GM19193 (cell line): ENCODE data around the gene MGAT1.

Experiments
- POLR2A ChIP-seq: IDR thresholded peaks from 4 replicates; pipeline ENCODE4 v1.6.1; 2011; ENCODE audit not compliant: insufficient read depth, insufficient read length; ENCODE audit errors: extremely low read depth

MGAT1 gene

DNA sequence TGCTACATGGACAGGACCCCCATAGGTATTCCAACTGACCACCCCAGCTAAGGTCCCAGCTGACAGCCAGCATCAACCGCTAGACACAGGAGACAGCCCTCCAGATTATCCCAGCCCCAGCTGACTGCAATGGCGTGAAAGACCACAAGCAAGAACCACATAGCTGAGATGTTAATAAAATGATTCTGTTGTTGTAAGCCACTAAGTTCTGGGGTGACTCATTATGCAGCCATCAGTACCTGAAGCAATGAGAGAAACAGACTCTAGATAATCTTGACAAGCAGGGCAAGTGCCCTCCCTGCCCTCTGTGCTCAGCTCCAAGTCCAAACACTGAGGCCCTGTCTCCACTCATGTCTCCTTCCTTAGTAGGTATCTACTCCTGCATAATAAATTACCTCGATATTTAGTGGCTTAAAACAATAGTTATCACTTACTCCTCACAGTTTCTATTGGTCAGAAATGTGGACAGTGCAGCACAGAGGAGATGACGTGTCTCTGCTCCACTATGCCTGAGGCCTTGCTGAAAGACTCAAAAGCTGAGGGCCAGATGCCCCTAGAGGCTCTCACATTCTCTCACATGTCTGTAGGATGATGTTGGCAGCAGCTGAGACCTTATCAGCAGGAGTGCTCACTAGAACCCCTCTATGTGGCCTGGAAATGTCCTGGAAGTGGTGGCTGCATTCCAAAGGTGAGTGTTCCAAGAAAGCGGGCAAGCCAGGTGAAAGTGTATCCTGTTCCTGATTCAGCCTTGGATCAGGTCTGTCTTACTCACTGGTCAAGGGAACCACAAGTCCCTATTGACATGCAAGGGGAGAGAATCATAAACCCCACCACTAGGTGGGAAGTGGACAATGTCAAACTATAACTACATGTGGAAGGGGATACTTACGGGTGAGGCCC is 2.5 kb downstream of the MGAT1 start:
- TF ChIP-seq POLR2A = no peak

DNA sequence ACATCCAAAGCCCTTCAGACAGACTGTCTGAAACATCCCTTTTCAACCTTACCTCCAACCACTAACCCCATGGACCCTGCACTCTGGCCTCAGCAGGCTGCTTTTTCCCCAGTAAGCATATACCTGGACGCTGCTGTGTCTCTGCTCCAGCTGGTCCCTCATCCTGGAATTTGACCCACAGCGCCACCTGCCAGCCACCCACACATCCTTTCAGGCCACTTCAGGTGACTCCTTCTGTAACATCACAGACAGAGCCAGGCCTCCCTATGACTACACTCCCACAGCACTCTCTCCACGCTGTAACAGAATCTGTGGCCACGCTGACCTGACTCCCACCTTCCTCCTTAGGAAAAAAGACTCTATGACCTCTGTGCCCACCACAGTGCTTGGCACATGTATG is 3.4 kb downstream of the MGAT1 start:
- no peak for TF ChIP-seq POLR2A

- no peak for TF ChIP-seq POLR2A
Measured at GRCh38 chr5:180798193-180798592, 4.4 kb downstream of the MGAT1 start.

- no peak for TF ChIP-seq POLR2A
Measured at GRCh38 chr5:180797256-180798192, 5.1 kb downstream of the MGAT1 start.

- TF ChIP-seq POLR2A = no peak
Measured at GRCh38 chr5:180795771-180796313, 6.8 kb downstream of the MGAT1 start.

GRCh38 chr5:180792965-180793287 is 9.7 kb downstream of the MGAT1 start:
- TF ChIP-seq POLR2A = no peak

- no peak for TF ChIP-seq POLR2A
Measured at GRCh38 chr5:180792287-180792964, 10.2 kb downstream of the MGAT1 start.

DNA sequence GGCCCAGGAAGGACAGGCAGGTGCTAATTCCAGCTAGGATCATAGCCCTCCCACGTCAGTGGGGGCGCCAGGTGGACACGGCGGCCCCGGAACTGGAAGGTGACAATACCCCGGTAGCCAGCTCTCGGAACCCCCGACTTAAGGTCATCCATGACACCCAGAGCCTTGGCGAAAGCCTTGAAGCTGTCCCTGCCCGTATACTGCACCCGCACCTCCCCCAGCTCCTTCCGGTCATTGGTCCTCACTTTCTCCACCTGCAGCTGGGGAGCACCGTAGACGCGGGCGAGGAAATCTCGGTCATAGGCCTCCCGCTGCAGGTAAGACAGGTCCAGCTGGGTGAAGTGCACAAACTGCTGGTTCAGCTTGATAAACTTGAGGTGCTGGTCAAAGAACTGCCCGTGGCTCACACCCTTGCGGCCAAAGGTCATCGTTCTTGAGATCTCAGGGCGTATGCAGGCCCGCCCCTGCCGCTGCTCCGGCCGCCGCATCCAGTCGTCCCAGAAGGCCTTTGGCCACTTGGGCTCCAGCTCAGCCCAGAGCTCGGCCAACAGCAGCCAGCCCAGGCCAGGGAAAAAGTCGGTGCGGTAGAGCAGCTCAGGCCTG is 10.9 kb downstream of the MGAT1 start:
- no peak for TF ChIP-seq POLR2A

- TF ChIP-seq POLR2A = no peak
Measured at GRCh38 chr5:180790524-180790923, 12.1 kb downstream of the MGAT1 start.

GRCh38 chr5:180790020-180790419 is 12.6 kb downstream of the MGAT1 start:
- TF ChIP-seq POLR2A = no peak

DNA sequence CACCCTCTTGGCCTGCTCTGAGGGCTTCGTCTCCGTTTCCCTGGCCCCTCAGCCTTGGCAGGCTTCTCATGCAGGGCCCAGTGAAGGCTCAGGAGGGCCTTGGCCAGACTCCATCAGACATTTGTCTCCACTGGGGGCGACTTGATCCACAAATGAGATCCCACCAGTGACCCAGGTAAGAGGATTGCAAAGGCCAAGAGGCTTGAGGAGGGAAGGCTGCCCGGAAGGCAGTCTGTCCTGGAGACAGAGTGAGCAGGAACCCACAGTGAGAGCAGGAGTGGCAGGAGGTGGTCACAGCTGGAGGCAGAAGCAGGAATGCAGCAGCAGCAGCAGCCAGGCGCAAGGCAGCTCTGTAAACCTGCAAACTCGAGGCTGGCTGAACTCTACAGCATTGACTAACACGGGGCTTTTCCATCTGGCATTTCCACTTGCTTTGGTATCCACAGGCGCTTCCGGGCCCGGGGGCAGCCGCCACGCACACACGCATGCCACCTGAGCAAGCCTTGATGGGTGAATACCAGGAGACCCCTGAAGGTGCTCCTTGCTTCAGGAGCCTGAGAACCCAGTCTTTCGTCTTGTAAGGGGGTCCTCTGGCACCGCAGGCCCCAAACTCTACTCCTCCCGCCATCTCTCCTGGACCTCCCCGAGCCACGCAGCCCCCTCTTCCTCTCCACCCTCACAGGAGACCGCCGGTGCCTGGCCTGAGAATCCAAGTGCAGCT is 14.7 kb downstream of the MGAT1 start:
- TF ChIP-seq POLR2A = no peak

- TF ChIP-seq POLR2A = no peak
Measured at GRCh38 chr5:180786531-180787398, 15.8 kb downstream of the MGAT1 start.

DNA sequence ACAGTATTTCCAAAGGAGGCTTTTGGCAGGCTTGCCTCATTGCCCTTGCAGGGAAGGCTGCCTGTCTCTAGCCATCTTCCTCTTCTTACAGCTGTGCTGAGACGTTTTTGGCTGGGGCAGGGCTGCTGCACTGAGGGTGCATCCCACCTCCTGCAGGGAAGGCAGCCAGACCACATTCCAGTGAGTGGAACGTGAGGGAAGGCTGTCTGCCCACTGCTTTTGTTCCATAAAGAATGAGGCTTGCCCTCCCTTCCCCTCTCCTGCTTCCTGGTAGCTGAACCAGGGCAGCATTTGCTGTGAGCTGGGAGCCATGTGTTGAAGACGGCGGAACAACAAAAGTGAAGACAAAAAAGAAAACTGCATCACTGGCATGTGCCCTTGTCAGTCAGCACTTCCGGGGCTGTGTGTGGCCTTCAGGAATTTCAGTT is 16.8 kb downstream of the MGAT1 start:
- no peak for TF ChIP-seq POLR2A
